Fibroblast of skin of scalp (primary cell): ENCODE measurements around the gene GMIP. TPM values are rescaled to one million over a fixed set of nuclear protein-coding genes. Genes with fewer than 3 reads are reported as not detected.
"Not testable (repeated sequence)": the region's sequence is repeated elsewhere in the genome, so short reads cannot be mapped to it uniquely, and the experiment has no call there.

Experiments
- DNase-seq: peaks from one replicate; pipeline ENCODE4 v3.0.0-alpha.2; 2013
- polyA plus RNA-seq, 2 experiments: library from polyadenylated mRNA; unstranded; fragments of 120-200 nt; gene quantifications; one replicate each; pipeline ENCODE4 v1.2.1, GENCODE V29; 2013; ENCODE audit not compliant: insufficient read length in 2 of 2

Gene GMIP, protein sequence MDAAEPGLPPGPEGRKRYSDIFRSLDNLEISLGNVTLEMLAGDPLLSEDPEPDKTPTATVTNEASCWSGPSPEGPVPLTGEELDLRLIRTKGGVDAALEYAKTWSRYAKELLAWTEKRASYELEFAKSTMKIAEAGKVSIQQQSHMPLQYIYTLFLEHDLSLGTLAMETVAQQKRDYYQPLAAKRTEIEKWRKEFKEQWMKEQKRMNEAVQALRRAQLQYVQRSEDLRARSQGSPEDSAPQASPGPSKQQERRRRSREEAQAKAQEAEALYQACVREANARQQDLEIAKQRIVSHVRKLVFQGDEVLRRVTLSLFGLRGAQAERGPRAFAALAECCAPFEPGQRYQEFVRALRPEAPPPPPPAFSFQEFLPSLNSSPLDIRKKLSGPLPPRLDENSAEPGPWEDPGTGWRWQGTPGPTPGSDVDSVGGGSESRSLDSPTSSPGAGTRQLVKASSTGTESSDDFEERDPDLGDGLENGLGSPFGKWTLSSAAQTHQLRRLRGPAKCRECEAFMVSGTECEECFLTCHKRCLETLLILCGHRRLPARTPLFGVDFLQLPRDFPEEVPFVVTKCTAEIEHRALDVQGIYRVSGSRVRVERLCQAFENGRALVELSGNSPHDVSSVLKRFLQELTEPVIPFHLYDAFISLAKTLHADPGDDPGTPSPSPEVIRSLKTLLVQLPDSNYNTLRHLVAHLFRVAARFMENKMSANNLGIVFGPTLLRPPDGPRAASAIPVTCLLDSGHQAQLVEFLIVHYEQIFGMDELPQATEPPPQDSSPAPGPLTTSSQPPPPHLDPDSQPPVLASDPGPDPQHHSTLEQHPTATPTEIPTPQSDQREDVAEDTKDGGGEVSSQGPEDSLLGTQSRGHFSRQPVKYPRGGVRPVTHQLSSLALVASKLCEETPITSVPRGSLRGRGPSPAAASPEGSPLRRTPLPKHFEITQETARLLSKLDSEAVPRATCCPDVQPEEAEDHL
- polyA plus RNA-seq (2013, experiment 1 of 2; ENCODE audit: insufficient read length) = 7.7 TPM
- 5.4 TPM for polyA plus RNA-seq (2013, experiment 2 of 2; ENCODE audit: insufficient read length)

DNA sequence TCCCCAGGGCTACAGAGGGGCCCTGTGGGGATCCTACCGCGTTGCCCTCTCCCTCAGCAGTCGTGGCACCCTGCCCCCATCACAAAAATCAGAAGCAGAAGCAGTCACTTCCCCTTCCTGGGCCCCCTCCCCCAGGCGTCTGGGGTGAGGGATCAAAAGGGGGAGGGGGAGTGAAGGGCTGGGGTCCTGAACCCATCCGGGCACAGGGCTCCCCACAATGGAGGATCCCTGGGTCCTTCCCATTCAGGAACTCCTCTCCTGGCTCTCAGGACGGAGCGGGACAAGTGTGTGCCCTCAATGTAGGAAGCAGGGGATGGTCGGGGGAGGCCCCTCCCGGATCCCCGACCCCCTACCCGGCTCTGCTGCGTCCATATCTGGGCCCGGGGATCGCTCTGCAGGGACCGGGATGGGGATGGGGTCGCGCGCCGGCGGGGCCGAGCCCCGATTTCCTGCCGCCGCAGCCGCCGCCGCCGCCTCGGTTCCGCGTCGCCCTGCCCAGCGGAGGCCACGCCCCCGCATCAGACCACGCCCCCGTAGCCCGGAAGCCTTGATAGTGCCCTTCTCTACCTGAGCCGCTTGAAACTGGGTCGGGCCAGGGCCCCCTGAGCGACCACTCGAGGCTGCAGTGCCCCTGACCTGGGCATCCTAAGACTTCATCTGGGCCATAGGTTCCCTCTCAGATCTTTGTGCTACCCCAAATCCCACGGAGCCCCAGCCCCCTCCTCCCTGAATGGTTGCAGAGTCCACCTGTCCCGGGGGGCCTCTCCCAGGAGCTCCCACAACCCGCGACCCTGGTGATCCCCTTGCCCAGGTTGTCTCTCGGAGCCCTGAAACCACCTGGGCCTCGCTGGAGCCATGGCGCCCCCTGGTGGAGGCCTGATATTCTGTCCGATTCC lies at the start of gene GMIP:
GMIP (minus strand) TSS at position 500 of the 896 bp plus-strand sequence; CDS start at position 372, 128 bp downstream.
- peak; percentile 43 for DNase-seq

- DNase-seq = no peak
Observed at GRCh38 chr19:19691683-19692082, 48.2 kb upstream of the GMIP start.

DNA sequence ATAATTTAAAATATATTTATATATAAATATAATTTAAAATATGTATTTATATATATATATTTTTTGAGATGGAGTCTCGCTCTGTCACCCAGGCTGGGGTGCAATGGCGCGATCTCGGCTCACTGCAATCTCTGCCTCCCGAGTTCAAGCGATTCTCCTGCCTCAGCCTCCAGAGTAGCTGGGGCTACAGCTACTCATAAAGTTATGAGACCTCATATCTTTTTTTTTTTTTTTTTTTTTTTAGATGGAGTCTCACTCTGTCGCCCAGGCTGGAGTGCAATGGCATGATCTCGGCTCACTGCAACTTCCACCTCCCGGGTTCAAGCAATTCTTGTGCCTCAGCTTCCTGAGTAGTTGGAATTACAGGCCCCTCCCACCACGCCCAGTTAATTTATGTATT lies 45.6 kb upstream of the GMIP start:
- not testable (repeated sequence) for DNase-seq

DNA sequence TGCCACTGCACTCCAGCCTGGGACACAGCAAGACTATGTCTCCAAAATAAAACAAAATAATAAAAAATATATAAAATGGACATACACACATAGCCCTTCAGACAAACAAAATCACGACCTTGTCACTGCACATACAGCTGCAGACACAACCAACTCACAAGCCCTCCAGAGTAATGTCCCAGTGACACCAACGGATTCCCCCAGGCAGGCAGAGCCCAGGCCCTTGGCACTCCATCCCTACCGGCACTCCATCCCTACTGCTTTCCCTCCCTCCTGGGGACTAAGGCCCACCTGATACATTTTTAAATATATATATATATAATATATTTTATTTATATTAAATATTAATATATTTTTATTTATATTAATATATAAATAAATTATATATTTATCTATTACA lies 43.6 kb upstream of the GMIP start:
- DNase-seq = no peak

DNA sequence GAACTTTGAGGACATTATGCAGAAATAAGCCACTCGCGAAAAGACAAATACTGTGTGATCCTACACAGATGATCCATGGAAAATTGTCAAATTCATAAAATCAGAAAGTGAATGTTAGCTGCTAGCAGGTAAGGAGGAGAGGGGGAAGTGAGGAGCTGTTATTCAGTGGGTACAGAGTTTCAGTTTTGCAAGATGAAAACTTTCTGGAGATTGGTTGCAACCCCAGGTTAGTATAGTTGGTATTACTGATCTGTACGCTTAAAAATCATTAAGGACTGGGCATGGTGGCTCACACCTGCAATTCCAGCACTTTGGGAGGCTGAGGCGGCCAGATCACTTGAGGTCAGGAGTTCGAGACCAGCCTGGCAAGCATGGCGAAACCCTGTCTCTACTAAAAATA lies 43.1 kb upstream of the GMIP start:
- DNase-seq = no peak

- DNase-seq = not testable (repeated sequence)
Observed at GRCh38 chr19:19686119-19686518, 42.7 kb upstream of the GMIP start.

GRCh38 chr19:19679176-19680073 lies 36.0 kb upstream of the GMIP start:
- DNase-seq = no peak

DNA sequence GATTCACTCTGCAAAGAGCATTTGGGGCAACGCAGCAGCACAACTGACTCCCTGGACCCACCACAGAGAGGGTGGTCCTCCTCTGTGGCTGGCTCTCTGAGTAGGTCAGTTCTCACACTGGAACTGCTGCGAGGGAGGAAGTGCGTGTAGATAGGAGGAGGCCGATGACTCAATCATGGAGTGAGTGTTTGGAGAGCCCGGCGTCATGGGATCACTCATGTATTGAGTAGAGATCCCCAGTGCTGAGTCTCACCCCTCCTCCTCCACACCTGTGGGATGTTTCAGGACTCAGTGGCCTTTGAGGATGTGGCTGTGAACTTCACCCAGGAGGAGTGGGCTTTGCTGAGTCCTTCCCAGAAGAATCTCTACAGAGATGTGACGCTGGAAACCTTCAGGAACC lies 34.1 kb upstream of the GMIP start:
- no peak for DNase-seq

GRCh38 chr19:19674315-19674714 lies 30.9 kb upstream of the GMIP start:
- no peak for DNase-seq

DNA sequence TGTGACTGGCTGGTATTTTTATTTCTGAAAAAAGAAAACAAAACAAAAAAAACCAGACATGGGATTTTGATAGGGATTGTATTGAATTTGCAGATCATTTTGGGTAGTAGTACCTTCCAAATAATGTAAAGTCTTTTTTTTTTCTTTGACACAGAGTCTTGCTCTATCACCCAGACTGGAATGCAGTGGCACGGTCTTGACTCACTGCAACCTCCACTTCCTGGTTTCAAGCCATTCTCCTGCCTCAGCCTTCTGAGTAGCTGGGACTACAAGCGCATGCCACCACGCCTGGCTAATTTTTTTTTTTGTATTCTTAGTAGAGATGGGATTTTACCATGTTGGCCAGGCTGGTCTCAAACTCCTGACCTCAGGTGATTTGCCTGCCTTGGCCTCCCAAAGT lies 29.4 kb upstream of the GMIP start:
- DNase-seq = no peak

DNA sequence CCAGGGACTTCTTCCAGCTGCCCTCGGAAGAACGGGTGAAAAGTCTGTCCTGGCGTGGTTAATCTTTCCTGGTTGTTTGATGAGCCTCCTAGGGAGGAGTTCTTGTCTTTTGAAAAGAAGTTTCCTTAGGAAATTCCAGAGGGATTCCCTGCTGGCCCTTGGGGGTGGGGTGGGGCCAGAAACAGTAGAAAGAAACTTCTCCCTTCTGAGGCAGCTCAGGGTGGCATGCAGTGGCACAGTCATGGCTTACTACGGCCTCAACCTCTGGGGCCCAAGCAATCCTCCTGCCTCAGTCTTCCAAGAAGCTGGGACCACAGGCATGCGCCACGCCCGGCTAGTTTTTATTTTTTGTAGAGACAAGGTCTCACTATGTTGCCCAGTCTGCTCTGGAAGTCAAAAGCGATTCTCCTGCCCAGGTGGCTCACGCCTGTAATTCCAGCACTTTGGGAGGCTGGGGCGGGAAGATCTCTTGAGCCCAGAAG lies 26.7 kb upstream of the GMIP start:
- peak; percentile 22 for DNase-seq

GRCh38 chr19:19668230-19669012 lies 25.0 kb upstream of the GMIP start, which contains the start of gene ZNF101:
Gene ZNF101, plus strand, starts transcription at chr19:19668839. Its CDS starts 125 bp downstream, at chr19:19668964.
- peak; percentile 88 for DNase-seq

- not testable (repeated sequence) for DNase-seq
Observed at GRCh38 chr19:19665420-19665948, 22.0 kb upstream of the GMIP start.

DNA sequence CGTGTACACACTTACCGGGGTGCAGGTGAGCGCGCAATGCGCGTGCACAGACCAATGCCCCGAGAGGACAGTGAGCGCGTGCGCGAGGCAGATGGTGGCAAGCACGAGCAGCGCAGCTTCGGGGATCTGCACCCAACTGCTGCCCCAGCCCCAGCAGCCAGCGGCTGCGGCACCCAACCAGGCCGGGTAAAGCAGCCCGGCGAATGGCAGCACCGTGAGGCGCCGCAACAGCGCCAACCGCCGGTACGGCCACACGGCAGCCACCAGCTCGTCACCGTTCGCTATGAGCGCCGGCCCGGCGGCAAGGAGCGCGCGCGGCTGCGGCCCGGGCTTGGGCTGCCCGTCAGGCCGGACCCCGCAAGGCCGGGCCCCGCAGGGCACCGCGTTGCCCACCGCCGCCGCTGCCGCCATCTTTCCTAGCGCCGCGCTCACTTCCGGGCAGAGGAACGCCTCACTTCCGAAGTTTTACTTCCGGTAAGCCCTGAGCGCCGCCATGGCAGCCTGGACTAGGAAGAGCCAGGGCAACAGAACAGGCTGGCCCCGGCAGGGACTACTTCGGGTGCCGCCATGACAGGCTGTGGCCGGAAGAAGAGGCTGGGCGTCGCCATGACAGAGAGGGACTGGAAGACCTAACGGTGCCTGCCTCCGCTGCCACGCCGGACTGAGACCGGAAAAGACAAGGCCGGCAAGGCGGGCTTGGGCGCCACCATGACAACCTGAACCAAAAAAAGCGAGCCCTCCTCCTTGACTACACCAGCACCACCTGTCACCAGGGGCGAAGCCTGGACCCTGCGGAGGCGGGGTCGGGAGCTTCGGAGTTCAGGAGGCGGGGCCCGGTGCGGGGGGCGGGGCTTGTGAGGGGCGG lies 20.0 kb upstream of the GMIP start, which contains the start of gene ATP13A1:
ATP13A1 (minus strand) TSS at position 421 of the 865 bp plus-strand sequence; CDS start at position 411, 10 bp downstream.
- DNase-seq = peak; percentile 98

DNA sequence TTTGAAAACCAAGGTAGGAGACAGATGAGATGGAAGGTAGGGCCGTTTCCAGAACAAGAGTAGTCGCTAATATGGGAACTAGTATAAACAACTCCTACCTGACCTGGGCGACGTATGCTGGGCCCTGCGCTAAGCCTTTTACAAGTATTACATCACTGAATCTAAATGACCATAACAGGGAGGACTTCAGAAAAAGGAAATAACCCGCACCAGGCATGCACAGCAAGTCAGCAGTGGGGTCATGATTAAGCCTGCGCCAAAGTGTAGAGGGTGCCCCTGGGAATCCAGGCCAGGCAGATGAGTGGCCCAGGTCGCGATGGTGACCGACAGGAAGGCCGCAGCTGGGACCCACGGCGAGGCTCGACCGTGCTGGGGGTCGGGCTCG lies 19.4 kb upstream of the GMIP start:
- no peak for DNase-seq

- no peak for DNase-seq
Observed at GRCh38 chr19:19662344-19662743, 18.9 kb upstream of the GMIP start.

DNA sequence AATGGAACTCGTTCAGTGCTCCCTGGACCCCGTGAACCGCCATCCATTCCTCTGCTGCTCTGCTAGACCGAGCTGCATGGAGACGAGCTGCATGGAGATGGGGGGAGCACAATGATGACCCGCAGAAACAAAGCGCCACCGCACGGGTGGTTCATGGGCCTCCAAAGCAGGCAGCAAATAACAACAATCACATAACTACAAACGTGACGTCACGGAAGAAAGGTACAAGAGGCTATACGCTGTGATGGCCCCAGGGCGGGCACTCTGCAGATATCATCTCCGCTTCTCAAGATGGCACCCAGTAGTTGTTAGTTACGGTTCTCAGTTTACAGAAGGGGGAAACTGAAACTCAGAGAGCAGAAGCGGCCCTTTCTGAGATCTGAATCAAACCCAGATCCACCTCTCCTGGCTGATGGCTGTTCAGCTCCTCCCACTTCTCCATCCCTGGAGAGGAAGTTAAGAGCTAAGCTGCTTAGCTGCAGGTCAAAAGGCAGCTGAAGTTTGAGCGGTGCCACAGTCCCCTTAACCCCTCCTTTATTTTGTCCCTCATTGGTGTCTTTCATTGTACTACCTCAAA lies 18.3 kb upstream of the GMIP start:
- no peak for DNase-seq

DNA sequence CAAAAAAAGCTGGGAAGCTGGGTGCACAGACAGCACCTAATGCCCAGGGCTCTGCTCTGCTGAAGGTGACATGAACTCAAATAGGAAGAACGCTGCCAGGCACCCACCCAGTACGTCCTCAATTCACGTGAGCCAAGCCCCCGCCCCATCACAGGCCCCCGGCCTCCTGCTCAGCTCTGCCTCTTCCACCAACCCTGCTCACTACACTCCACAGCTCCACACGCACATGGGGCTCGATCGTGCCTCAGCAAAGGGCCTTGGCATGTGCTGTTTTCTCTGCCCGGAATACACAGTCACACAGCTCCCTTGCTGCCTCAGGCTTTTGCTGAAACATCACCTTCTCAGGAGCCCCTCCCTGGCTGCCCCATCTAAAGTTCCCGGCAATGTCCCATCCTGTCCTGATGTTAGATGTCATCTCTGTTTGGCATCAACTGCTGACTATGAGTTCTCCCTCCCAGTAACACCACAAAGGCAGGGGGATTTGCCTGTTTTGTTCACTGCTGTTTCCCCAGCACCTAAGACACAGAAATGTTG lies 17.8 kb upstream of the GMIP start:
- DNase-seq = no peak
